DND-41 (cell line): ENCODE results near the gene NEDD4L.

Experiments used
- CTCF ChIP-seq: IDR thresholded peaks from 2 replicates; pipeline ENCODE4 v1.5.1; 2012; ENCODE audit warnings: borderline replicate concordance, low read length, moderate library complexity, mild to moderate bottlenecking; ENCODE audit not compliant: poor library complexity, severe bottlenecking; ENCODE audit errors: extremely low read depth
- EZH2 ChIP-seq: IDR thresholded peaks from 3 replicates; pipeline ENCODE4 v1.6.1; 2012; ENCODE audit warnings: borderline replicate concordance, low read depth, mild to moderate bottlenecking, moderate library complexity, low read length, inconsistent platforms; ENCODE audit not compliant: severe bottlenecking

- no peak for TF ChIP-seq CTCF
- TF ChIP-seq EZH2, result no peak
These were observed 106.7 kb downstream of the NEDD4L start for GRCh38 chr18:58150772-58151171.
